Amniotic stem cell (primary cell): ENCODE data around the gene ENHO.
"Not testable (repeated sequence)": the region's sequence is repeated elsewhere in the genome, so short reads cannot be mapped to it uniquely, and the experiment has no call there.

Experiments used
- DNase-seq: peaks from one replicate; lab custom pipeline; 2025; lab: John Stamatoyannopoulos, UW

The ENHO gene

GRCh38 chr9:34506623-34507022 is 16.2 kb downstream of the ENHO start:
- DNase-seq, result no peak

- DNase-seq, result no peak
Measured at GRCh38 chr9:34505370-34506120, 17.2 kb downstream of the ENHO start.

DNA sequence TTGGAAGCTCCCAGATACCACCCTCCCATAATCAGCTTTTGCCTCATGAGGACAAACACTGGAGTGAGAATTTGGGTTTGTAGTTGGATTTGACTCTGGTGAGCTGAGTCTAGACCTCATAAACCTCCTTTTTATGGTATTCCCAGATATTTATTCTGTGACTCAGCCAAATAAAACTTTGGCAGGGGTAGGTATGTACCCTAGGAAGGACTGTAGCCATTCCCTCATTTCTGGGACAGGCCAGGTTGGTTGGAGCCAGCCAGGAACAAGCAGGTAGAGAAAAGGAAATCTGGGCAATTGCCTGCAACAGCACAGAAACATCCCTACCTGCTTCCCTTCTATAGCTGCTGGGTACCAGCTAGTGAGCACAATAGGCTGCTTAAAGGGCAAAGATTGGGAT is 19.4 kb downstream of the ENHO start:
- no peak for DNase-seq

DNA sequence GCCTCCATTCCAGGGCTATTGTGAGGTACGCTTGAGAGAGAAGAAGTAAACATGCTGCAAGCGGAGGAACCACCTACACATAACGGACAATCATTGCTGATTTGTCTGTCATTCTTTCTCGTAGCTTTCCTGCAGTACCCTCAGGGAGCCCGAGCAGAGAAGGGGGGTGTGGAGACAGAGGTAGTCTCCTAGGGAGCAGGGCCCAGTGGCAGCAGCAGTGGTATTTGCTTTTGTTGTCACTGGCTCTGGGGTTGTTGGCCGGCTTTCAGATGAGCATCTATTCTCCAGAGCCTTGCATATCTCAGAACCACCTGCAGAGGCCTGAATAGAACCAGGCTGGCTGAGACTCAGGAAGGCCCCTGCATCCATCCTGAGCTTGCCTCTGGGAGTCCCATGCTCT is 19.9 kb downstream of the ENHO start:
- DNase-seq, result no peak

- no peak for DNase-seq
Measured at GRCh38 chr9:34502471-34502870, 20.3 kb downstream of the ENHO start.

- DNase-seq, result no peak
Measured at GRCh38 chr9:34501889-34502425, 20.8 kb downstream of the ENHO start.

DNA sequence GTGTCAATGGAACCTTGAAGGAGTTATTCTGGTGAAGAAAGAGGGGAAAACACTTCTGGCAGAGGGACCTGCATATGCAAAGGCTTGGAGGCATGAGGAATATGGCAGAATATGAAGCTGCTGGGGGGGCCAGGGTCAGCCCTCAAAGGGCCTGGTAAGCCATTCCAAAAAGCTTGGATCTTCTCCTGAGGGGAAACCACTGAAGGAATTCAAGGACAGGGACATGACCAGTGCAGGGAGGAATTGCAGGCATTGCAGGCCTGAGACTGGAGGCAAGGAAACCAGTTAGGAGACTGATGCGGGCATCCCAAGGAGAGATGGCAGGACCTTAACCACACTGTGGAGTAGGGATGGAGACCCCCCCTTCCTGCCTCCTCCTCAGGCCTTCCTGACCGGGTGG is 21.4 kb downstream of the ENHO start:
- no peak for DNase-seq

DNA sequence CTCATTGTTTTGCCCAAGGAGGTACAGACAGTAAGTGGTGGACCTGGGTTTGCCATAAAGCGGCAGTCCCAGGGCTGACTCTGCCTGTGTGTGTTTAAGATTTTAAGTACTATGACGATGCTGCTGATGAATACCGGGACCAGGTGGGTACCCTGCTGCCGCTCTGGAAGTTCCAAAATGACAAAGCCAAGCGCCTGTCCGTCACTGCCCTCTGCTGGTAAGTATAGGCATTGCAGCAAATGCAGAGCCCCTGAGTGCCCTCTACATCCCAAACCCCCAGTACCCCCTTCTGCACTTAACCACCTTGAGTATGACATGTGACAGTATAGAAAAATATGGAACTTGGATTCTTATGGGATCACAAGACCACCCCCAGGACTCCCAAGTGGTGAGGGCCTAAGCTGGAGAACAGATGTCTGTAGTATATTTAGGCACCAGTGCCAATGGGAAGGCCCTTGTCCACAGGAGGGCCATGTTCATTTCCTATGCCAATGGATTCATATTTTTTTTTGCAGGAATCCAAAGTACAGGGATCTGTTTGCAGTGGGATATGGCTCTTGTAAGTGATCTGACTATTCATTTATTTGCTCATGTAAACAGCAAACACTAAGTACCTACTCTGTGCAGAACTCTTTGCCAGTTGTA is 22.0 kb downstream of the ENHO start:
- DNase-seq, result no peak

DNA sequence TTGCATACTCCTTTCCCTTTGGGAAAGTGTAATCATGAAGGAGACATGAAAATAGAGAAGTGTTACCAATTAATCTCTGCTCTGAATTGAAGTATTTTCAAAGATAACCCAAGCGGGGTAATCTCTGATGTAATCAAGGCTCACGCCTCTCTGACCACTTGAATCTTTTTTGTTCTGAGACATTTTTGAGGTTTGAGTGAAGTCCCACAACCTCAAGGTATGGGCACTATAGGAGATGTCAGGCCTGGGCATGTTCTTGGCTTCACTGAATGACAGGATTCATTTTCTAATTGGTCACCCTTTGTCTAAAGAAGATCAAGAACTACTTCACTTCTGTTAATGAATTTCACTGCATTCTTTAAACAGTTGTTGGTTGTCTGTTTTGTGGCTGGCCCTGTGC is 23.7 kb downstream of the ENHO start:
- no peak for DNase-seq

GRCh38 chr9:34498553-34498952 is 24.2 kb downstream of the ENHO start:
- no peak for DNase-seq

- no peak for DNase-seq
Measured at GRCh38 chr9:34496149-34496712, 26.6 kb downstream of the ENHO start.

GRCh38 chr9:34493972-34494535 is 28.7 kb downstream of the ENHO start:
- no peak for DNase-seq

DNA sequence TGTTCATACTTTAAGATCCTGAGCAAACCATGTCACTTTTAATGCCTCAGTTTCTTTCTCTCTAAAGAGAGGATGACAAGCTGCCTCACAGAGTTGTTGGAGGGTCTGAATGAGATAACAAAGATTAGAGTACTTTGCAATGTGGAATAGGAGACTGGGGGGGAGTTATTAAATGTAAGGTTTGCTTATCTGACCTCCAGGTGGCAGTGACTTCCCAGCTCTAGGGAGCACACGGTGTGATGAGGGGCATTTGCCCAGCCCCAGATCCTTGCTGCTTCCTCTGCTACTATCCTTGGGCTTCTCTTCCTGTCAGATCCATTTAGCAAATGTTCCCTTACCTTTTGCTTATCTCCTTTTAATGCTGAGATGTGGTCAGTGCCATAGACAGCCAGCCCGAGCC is 30.7 kb downstream of the ENHO start:
- no peak for DNase-seq

DNA sequence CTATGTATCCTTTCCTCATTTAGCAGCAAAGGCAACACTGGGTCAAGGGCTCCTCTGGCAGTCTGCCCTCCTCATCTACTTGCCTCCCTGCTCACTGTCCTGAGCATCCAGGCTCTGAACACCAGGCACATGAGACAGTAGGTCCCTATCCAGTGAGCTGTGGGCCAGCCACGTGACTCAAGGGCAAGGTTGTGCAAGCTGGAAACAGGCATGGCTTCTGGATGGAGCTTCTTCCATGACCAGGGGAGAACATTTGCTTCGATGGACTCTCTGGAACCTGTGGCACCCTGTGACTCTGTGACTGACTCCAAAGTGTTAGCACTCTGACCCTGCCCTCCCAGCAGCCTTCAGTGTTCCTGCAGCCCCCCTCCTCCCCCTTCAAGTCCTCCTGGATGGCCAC is 31.2 kb downstream of the ENHO start:
- no peak for DNase-seq

DNA sequence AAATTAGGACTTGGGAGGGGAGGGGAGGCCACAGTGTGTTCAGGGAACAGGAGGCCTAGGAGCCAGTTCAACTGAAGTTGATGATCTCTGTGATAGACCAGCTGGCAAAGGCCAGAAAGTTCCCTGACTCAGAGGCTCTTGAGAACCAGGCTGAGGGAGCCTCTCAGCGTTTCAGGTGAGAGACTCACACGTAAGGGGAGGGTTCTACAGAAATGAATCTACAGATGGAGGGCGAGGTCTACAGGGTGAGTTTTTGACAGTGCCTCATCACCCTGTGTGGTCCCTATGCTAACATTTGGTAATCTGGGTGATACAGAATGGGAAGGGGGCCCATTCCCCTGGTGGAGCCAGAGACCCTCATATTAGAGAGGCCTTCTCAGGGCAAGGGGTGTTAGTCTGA is 32.0 kb downstream of the ENHO start:
- no peak for DNase-seq

DNA sequence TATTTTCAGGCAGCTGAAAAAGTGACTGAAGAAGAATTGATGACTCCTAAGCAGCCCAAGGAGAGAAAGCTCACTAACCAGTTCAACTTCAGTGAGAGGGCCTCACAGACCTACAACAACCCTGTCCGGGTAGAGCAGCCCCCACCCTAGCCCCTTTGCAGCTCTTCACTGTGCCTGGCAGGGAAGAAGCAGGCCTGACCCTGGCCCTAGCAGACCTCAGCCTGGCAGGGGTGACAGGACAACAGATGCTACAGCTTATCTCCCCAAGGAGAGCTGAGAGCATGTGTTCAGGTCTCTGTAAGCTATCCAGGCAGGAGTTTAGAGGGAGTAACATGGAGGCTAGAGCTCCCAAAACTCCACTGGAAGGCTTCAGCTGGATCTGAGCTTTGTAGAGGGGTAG is 32.4 kb downstream of the ENHO start:
- DNase-seq, result no peak

DNA sequence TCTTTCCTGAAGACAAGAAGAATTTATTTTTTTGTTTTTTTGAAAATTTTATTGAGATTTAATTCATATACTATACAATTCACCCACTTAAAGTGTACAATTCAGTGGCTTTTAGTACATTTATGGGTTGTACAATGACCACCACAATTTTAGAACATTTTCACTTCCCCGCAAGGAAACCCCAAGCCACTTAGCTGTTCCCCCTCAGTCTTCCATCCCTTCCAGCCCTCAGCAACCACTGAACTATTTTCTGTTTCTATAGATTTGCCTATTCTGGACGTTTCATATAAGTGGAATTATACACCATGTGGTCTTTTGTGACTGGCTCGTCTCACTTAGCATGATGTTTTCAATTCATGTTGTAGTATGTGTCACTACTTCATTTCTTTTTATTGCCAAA is 36.2 kb downstream of the ENHO start:
- DNase-seq, result no peak

GRCh38 chr9:34485822-34486221 is 37.0 kb downstream of the ENHO start:
- no peak for DNase-seq

GRCh38 chr9:34484678-34485077 is 38.1 kb downstream of the ENHO start:
- DNase-seq, result no peak

DNA sequence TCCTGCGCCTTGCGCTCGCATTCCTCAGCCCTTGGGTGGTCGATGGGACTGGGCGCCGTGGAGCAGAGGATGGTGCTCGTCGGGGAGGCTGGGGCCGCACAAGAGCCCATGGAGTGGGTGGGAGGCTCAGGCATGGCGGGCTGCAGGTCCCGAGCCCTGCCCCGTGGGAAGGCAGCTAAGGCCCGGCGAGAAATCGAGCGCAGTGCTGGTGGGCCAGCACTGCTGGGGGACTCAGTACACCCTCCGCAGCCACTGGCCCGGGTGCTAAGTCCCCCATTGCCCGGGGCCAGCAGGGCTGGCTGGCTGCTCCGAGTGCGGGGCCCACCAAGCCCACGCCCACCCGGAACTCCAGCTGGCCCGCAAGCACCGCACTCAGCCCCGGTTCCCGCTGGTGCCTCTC is 40.0 kb downstream of the ENHO start:
- DNase-seq, result not testable (repeated sequence)

GRCh38 chr9:34481620-34482019 is 41.2 kb downstream of the ENHO start:
- not testable (repeated sequence) for DNase-seq

DNA sequence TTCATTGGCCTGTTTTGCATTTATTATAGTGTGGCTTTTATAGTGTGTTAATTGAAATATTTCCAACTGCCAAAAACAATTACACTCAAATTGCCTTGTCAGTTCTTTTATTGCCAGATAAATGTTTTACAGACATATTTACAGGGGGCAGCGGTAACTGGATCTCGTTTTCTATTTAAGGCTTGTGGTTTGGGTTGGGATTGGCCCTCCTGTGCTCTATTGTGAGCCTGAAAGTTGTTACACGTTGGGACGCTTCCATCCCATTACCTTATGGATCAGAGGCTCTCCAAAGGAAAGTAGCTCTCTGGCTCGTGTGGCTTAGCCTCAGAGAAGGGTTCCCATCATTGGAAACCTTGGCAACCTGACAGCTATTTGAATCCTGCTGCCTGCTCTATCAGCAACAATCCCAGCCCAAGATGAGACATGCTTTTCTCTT is 43.3 kb downstream of the ENHO start:
- DNase-seq, result no peak

GRCh38 chr9:34477541-34477940 is 45.2 kb downstream of the ENHO start:
- no peak for DNase-seq
